GM08714 (cell line): ENCODE measurements around the gene NKD2.
"Not testable (repeated sequence)": the region's sequence is repeated elsewhere in the genome, so short reads cannot be mapped to it uniquely, and the experiment has no call there.

Experiments used
- H3K4me3 ChIP-seq: fragments of 200-500 bp; sonication (Bioruptor generic); 2 replicates; pipeline ENCODE4 v1.5.1; 2014; ENCODE audit warnings: mild to moderate bottlenecking, low read length, inconsistent platforms
- ZNF274 ChIP-seq: IDR thresholded peaks from 2 replicates; pipeline ENCODE4 v1.6.1; 2012; ENCODE audit warnings: mild to moderate bottlenecking, low read depth, low read length

NKD2 gene

GRCh38 chr5:966941-967340 is 41.7 kb upstream of the NKD2 start:
- H3K4me3 ChIP-seq: no peak overlapping the region
- no peak for TF ChIP-seq ZNF274

- no peak overlapping the region for H3K4me3 ChIP-seq
- no peak for TF ChIP-seq ZNF274
Observed at GRCh38 chr5:968881-969280, 39.7 kb upstream of the NKD2 start.

GRCh38 chr5:969408-969839 is 39.2 kb upstream of the NKD2 start:
- no peak for TF ChIP-seq ZNF274
- no peak overlapping the region for H3K4me3 ChIP-seq

- not testable (repeated sequence) for H3K4me3 ChIP-seq
Observed at GRCh38 chr5:972575-972974, 36.0 kb upstream of the NKD2 start.

- no peak overlapping the region for H3K4me3 ChIP-seq
Observed at GRCh38 chr5:976849-977751, 31.5 kb upstream of the NKD2 start.

GRCh38 chr5:978054-978453 is 30.5 kb upstream of the NKD2 start:
- no peak overlapping the region for H3K4me3 ChIP-seq

More at GRCh38 chr5:976849-977751, 31.5 kb upstream of the NKD2 start:
- TF ChIP-seq ZNF274: no peak

GRCh38 chr5:978693-979092 is 29.9 kb upstream of the NKD2 start:
- TF ChIP-seq ZNF274: no peak
- no peak overlapping the region for H3K4me3 ChIP-seq

More at GRCh38 chr5:978054-978453, 30.5 kb upstream of the NKD2 start:
- TF ChIP-seq ZNF274: no peak

GRCh38 chr5:979100-979817 is 29.3 kb upstream of the NKD2 start:
- no peak overlapping the region for H3K4me3 ChIP-seq
- no peak for TF ChIP-seq ZNF274

- no peak for TF ChIP-seq ZNF274
- H3K4me3 ChIP-seq: no peak overlapping the region
Observed at GRCh38 chr5:980001-980588, 28.5 kb upstream of the NKD2 start.

- no peak overlapping the region for H3K4me3 ChIP-seq
- no peak for TF ChIP-seq ZNF274
Observed at GRCh38 chr5:980966-981365, 27.6 kb upstream of the NKD2 start.

GRCh38 chr5:981456-981855 is 27.1 kb upstream of the NKD2 start:
- TF ChIP-seq ZNF274: no peak
- no peak overlapping the region for H3K4me3 ChIP-seq

GRCh38 chr5:982377-983237 is 26.0 kb upstream of the NKD2 start:
- H3K4me3 ChIP-seq: no peak overlapping the region
- TF ChIP-seq ZNF274: no peak

- H3K4me3 ChIP-seq: no peak overlapping the region
- no peak for TF ChIP-seq ZNF274
Observed at GRCh38 chr5:983238-983524, 25.4 kb upstream of the NKD2 start.

GRCh38 chr5:983568-983967 is 25.0 kb upstream of the NKD2 start:
- H3K4me3 ChIP-seq: no peak overlapping the region
- no peak for TF ChIP-seq ZNF274
